ENCODE results near the gene RAP1GDS1.
"Not testable (repeated sequence)": the region's sequence is repeated elsewhere in the genome, so short reads cannot be mapped to it uniquely, and the experiment has no call there.

The RAP1GDS1 gene

DNA sequence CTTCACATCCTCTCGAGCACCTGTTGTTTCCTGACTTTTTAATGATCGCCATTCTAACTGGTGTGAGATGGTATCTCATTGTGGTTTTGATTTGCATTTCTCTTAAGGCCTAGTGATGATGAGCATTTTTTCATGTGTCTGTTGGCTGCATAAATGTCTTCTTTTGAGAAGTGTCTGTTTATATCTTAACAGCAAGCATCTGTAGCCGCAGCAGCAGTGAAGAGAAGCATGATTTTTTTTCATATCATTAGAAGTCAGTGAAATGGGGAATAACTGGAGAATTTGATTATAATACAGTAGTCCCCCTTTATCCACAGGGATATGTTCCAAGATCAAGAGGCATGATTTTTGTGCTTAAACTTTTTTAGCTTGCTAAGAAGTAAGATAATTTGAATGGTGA lies 27.5 kb downstream of the RAP1GDS1 start:
- DNase-seq, result not testable (repeated sequence)

GRCh38 chr4:98289375-98289774 lies 28.2 kb downstream of the RAP1GDS1 start:
- DNase-seq, result no peak

DNA sequence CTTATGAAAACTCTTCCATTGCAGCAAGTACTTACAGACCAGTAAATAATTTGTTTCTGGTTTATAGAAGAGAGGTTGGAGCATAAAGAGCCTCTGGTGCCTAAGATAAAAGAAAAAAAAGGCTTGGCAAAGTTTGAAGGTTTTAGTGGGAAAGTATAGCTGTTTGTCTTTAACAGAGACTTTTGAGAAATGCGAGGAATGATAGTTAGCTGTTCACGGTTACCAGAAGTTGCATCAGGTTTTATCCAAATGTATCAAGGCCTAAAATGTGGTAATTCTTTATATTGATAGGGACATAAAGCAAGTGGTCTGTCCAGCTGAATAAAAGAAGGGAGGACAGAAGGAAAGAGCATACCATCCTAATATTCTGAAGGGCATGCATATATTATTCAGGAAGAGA lies 29.3 kb downstream of the RAP1GDS1 start:
- DNase-seq, result no peak

GRCh38 chr4:98293104-98293887 lies 32.1 kb downstream of the RAP1GDS1 start:
- peak; percentile 4 to 12 for DNase-seq

DNA sequence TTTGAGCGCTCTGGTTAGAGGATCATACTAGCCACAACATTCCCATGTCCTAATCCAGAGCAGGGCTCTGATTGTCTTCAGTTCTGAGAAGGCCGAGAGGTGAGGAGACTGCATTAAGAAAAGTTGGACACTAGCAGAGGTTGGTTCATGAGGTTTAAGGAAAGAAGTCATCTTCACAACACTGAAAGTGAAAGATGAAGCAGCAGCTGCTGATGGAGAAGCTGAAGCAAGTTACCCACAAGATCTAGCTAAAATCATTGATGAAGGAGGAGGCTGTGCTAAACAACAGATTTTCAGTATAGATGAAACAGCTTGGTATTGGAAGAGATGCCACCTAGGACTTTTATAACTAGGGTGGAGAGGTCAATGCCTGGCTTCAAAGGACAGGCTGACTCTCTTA lies 36.8 kb downstream of the RAP1GDS1 start:
- DNase-seq, result no peak

DNA sequence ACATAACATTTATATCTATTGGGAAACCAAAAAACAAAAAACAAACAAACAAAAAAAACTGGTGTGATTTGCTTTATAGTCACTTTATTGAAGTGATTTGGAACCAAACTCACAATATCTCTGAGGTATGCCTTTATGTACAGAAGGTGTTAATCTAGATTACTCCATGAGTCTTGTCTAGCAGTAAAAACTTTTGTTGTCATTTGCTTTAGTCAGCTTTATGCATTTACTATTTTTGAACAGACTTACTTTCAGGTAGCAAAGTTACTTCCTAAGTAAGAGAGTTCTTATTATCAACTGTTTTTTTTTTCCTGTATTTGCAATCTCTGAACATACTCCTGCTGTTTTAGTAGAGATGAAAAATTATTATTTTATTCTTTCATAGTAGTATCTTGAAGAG lies 39.5 kb downstream of the RAP1GDS1 start:
- no peak for DNase-seq

- no peak for DNase-seq
Measured at GRCh38 chr4:98305576-98305975, 44.4 kb downstream of the RAP1GDS1 start.

DNA sequence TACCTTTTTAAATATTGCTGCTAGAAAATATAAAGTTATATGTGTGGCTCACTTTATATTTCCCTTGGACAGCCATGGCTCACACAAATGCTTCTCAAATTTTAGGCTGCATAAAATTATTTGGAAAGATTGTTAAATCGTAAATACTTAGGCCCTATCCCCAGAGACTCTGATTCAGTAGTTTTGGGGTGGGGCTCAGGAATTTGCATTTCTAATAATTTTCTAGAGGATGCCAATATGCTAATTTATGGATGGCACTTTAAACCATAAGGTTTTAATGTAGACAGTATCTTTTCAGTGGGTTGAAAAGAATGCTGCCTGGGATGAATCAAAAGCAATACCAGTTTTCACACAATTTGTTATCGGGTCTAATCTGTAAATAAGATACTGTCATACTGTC lies 49.7 kb downstream of the RAP1GDS1 start:
- no peak for DNase-seq

DNA sequence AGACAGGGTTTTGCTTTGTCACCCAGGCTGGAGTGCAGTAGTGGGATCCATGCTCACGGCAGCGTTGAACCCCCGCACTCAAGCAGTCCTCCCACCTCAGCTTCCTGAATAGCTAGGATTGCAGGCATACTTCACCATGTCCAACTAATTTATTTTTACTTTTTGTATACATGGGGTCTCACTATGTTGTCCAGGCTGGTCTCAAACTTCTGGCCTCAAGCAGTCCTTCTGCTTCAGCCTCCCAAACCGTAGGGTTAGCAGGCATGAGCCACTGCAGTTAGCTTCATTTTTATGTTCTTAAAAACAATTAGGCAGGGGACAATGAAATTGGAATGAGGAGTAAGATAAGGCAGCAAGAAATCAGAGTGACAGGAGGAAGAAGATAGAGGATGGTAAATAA lies 50.5 kb downstream of the RAP1GDS1 start:
- DNase-seq, result no peak

- no peak for DNase-seq
Measured at GRCh38 chr4:98314791-98315565, 53.8 kb downstream of the RAP1GDS1 start.

DNA sequence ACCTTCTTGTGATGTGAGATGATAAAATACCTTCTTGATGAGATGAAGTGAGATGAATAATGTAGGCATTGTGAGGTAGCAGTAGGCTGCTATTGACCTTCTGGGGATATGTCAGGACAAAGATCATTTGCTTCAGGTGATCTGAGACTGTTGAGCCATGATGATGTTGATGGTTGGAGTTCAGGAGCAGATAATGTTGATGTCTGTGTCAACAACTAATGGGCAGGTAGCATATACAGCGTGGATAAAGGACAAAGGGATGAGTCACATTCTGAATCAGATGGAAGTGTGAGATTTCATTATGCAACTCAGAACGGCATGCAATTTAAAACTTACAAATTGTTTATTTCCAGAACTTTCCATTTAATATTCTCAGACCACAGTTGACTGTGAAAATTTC lies 57.3 kb downstream of the RAP1GDS1 start:
- DNase-seq, result no peak

DNA sequence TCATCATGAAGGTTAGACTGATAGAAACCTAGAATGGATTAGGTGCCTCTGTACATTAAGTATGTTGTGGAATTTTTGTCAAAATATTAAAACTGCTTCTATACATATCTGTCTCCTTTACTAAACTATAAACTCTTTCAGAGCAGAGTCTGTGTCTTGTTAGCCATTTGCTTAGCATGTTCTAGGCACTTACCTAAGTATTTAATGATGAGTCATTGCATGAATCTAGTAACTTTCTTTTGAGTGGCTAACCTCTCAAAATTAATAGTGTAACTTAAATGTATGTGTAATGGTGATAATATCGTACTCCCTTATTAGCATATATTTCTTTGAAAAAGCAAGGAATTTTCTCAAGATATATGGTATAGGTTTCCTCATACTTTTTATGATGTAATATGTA lies 57.8 kb downstream of the RAP1GDS1 start:
- no peak for DNase-seq

DNA sequence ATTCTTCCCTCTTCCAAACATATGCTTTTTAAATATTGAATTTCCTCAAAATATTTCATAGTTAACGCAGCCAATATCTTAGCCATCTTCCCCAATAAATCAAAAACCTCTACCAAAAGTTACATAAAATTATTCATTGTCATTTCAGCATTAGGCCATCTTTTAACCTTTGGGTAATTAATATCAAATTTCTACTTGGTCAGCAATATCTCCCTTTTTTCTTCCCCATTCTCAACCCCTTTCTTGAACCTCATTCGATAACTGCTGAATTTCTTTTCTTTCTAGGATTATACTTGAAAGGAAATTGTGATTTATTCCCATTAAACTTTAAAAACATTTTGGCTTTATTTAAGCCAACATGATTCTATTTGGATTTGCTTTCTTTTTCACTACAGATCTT lies 65.0 kb downstream of the RAP1GDS1 start:
- DNase-seq, result no peak

GRCh38 chr4:98327694-98328093 lies 66.5 kb downstream of the RAP1GDS1 start:
- no peak for DNase-seq

DNA sequence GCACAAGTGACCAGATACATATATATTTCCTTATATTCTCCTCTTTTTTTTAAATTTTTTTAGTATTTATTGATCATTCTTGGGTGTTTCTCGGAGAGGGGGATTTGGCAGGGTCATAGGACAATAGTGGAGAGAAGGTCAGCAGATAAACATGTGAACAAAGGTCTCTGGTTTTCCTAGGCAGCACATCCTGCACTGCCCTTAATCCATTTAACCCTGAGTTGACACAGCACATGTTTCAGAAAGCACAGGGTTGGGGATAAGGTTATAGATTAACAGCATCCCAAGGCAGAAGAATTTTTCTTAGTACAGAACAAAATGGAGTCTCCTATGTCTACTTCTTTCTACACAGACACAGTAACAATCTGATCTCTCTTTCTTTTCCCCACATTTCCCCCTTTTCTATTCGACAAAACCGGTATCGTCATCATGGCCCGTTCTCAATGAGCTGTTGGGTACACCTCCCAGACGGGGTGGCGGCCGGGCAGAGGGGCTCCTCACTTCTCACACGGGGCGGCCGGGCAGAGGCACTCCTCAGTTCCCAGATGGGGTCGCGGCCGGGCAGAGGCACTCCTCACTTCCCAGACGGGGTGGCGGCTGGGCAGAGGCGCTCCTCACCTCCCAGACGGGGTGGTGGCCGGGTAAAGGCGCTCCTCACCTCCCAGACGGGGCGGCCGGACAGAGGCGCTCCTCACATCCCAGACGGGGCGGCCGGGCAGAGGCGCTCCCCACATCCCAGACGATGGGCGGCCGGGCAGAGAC lies 68.9 kb downstream of the RAP1GDS1 start:
- not testable (repeated sequence) for DNase-seq

DNA sequence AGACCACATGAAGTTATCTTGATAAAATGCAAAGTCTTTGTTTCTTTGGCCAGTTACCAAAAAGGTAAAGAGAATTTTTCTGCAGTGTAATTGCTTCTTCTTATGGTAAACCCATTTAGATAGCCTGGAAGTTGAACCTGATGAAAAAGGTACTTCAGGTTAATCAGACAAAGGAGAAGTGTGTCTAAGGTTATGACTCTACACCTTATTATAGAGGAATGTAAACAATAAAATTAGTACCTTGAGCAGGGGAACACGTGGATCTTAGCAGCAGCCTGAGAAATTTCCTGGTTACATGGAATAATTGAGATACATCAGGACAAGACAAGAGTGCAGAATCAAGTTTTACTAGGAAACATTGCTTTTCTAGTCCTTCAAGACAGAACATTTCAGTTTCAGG lies 70.8 kb downstream of the RAP1GDS1 start:
- DNase-seq, result no peak

DNA sequence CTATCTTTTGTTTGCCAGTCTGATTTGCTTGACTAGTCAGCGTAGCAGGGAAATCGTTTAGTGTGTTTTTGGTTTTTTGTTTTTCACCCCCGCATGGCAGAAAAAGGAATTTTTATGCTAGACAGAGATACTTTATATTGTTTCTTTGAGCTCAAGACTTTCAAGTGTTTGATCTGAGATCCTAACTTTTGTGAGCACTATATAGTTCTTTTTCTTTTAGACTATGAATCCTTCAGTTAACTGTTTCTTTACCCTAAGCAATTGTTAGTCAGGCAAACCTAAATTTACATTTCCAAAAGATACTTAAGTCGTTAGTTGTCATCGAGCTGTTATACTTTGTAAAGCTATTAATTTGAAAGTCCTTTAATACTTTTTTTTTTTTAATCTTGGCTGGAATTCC lies 73.3 kb downstream of the RAP1GDS1 start:
- no peak for DNase-seq

DNA sequence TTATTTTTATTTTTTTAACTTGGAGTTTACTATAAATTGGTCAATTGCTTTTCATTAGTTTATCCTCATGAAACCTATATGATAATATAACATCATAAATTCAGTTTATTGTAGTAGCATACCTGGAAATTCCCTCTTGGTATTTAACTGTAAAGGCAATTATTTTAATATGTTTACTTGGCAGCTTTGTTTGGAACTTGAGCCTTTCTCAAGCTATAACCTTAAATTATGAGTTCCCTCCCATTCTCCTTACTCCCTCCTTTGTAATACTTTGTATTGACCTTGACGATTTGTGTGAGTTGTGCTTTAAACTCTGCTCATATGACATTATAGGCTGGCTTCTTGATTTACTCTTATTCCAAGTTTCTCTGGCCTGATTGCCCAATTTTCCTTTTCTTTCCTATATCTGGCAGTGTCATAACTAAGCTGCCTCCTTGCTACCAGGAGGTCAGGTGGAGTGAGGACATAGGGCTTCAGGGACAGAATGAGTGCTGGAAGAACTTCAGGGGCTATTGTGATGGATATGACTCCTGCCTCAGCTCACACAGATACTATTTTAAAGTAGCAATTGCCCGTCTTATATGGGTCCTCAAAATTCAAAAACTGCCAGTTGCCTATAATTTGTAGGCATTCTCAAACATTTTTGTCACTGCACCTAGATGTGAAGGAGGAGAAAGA lies 77.7 kb downstream of the RAP1GDS1 start:
- DNase-seq, result no peak

DNA sequence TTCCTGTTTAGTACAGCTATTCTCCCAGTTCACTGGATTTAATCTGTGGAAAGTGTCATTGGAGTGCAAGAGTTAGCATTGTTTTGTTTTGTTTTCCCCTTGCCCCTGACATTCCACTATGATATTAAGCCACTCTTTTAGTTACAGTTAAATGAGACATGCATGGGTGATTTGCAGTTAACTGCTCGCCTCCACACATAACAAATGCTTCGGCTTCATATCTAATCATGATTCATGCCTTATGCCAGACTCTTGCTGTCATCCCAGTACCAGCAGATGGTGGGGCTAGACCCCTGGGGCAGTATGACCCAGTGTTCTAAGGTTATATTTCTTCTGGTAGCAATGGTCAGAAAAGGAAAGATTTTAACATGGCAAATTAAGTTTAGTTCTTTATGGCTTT lies 80.1 kb downstream of the RAP1GDS1 start:
- no peak for DNase-seq

- DNase-seq, result no peak
Measured at GRCh38 chr4:98343626-98344025, 82.4 kb downstream of the RAP1GDS1 start.

DNA sequence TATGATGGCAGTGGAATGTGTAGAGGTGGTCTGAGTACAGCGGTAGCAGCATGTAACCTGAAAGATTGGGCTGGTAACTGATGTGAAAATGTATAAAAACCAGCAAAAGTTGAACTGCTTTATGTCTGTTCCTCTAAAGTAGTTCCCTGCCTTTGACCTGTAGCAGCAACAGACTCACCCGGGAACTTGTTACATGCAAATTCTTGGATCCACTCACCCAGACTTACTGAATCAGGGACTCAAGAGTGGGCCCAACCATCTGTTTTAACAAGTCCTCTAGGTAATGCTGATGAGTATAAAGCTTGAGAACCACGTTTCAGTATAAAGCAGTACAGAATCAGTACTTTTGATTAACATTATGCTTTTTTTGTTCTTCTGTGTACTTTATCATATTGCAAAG lies 84.7 kb downstream of the RAP1GDS1 start:
- no peak for DNase-seq

- DNase-seq, result peak; percentile 3 to 8
Measured at GRCh38 chr4:98352396-98352795, 91.2 kb downstream of the RAP1GDS1 start.

DNA sequence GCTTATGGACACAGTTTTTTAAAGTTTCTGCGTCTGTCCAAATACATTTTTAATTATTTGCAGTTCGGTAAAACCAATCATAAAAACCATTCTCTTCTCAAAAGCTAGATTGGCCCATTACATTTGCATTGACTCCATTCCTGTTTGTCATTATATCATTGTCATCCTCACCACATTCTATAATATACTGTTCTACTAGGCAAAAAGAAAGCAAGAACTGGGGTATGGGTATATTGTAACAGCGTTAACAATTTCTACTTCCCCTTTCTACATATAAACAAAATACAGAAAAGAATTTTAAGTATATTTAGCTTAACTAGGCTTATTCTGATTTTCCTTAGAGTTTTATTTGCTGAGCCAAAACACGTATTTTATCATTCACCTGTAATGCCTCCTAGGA lies 91.8 kb downstream of the RAP1GDS1 start:
- peak; percentile 14 to 22 for DNase-seq
